IMR-90 (cell line): ENCODE results near the gene PSMD4. TPM values are rescaled to one million over a fixed set of nuclear protein-coding genes. Genes with fewer than 3 reads are reported as not detected.

ENCODE experiments used
- ATAC-seq: fragments of 200-7000 bp; cut with Tn5 transposase; 2 replicates; pipeline ENCODE4 v1.9.1; 2020; ENCODE audit warnings: low read depth, mild to moderate bottlenecking, moderate library complexity
- BruUV-seq: library from RNA; stranded (reverse); fragments of 400-500 nt; replicated peaks from 2 replicates; lab custom pipeline; 2021; lab: Mats Ljungman, UMichigan
- CTCF ChIA-PET: fragments of 300-600 bp; formaldehyde crosslinking; extraction: SDS; loops from one replicate; lab custom pipeline; 2021; ENCODE audit warnings: antibody characterized with exemption; lab: Yijun Ruan, JAX
- POLR2A ChIA-PET: fragments of 300-600 bp; sonication (Branson Sonifier 250); formaldehyde crosslinking; loops from one replicate; lab custom pipeline; 2022; ENCODE audit warnings: antibody characterized with exemption; ENCODE audit not compliant: unreplicated experiment; lab: Charles Lee
- DNase-seq: peaks from one replicate; pipeline ENCODE4 v3.0.0; 2013
- H2AFZ ChIP-seq: replicated peaks from 2 replicates; pipeline ENCODE3; 2013; ENCODE audit warnings: low read length, mild to moderate bottlenecking; ENCODE audit not compliant: poor library complexity
- H2AK5ac ChIP-seq: 2 replicates; pipeline ENCODE4 v1.6.1; 2013; ENCODE audit warnings: low read depth, low read length, inconsistent platforms
- H2AK9ac ChIP-seq: replicated peaks from 2 replicates; pipeline ENCODE3; 2013; ENCODE audit warnings: mild to moderate bottlenecking, low read depth, low read length, moderate library complexity; ENCODE audit not compliant: poor library complexity
- H2BK120ac ChIP-seq: 2 replicates; pipeline ENCODE4 v1.6.1; 2013; ENCODE audit warnings: low read depth, low read length, inconsistent platforms
- H2BK15ac ChIP-seq: 3 replicates; pipeline ENCODE4 v1.6.1; 2013; ENCODE audit warnings: low read depth, low read length, inconsistent platforms
- H2BK20ac ChIP-seq: 2 replicates; pipeline ENCODE4 v1.6.1; 2013; ENCODE audit warnings: low read depth, mild to moderate bottlenecking, inconsistent platforms, low read length, moderate library complexity
- H2BK5ac ChIP-seq: 2 replicates; pipeline ENCODE4 v1.6.1; 2013; ENCODE audit warnings: mild to moderate bottlenecking, low read depth, low read length, inconsistent platforms; ENCODE audit not compliant: poor library complexity, severe bottlenecking
- H3K14ac ChIP-seq: replicated peaks from 2 replicates; pipeline ENCODE4 v1.6.1; 2013; ENCODE audit warnings: low read depth, low read length, inconsistent platforms
- H3K18ac ChIP-seq: 2 replicates; pipeline ENCODE4 v1.6.1; 2013; ENCODE audit warnings: low read depth, low read length, control low read depth
- H3K23ac ChIP-seq: 2 replicates; pipeline ENCODE4 v1.6.1; 2013; ENCODE audit warnings: low read depth, low read length, inconsistent platforms
- H3K27ac ChIP-seq: 2 replicates; pipeline ENCODE4 v1.5.1; 2013; ENCODE audit warnings: mild to moderate bottlenecking, control low read depth, low read length; ENCODE audit not compliant: insufficient read depth
- H3K27me3 ChIP-seq: 2 replicates; pipeline ENCODE4 v1.6.1; 2013; ENCODE audit warnings: low read length; ENCODE audit not compliant: control insufficient read depth, insufficient read depth
- H3K36me3 ChIP-seq: 2 replicates; pipeline ENCODE4 v1.6.1; 2013; ENCODE audit warnings: low read length, mixed read lengths; ENCODE audit not compliant: control insufficient read depth, insufficient read depth
- H3K4ac ChIP-seq: 2 replicates; pipeline ENCODE4 v1.6.1; 2013; ENCODE audit warnings: low read depth, low read length, inconsistent platforms
- H3K4me1 ChIP-seq: 2 replicates; pipeline ENCODE4 v1.6.1; 2013; ENCODE audit warnings: low read length, mixed read lengths; ENCODE audit not compliant: control insufficient read depth, insufficient read depth
- H3K4me2 ChIP-seq: 2 replicates; pipeline ENCODE4 v1.6.1; 2013; ENCODE audit warnings: low read depth, mild to moderate bottlenecking, control low read depth, low read length, moderate library complexity
- H3K4me3 ChIP-seq: 2 replicates; pipeline ENCODE4 v1.5.1; 2013; ENCODE audit warnings: low read depth, mild to moderate bottlenecking, control low read depth, low read length, moderate library complexity; ENCODE audit not compliant: insufficient read depth
- H3K56ac ChIP-seq: 2 replicates; pipeline ENCODE4 v1.6.1; 2013; ENCODE audit warnings: low read length, inconsistent platforms; ENCODE audit not compliant: insufficient read depth; ENCODE audit errors: extremely low read depth
- H3K79me1 ChIP-seq, 2 experiments: 2 replicates each; pipeline ENCODE4 v1.6.1; 2013; ENCODE audit warnings: low read length in 2 of 2, inconsistent platforms in 1 of 2, low read depth in 1 of 2
- H3K9ac ChIP-seq: 2 replicates; pipeline ENCODE4 v1.6.1; 2013; ENCODE audit warnings: low read depth, low read length, control low read depth
- H3K9me1 ChIP-seq: 2 replicates; pipeline ENCODE4 v1.6.1; 2013; ENCODE audit warnings: low read length, inconsistent platforms; ENCODE audit not compliant: insufficient read depth
- H3K9me3 ChIP-seq: 2 replicates; pipeline ENCODE4 v1.6.1; 2013; ENCODE audit warnings: low read length; ENCODE audit not compliant: control insufficient read depth, insufficient read depth
- H4K20me1 ChIP-seq: 2 replicates; pipeline ENCODE4 v1.6.1; 2013; ENCODE audit warnings: low read length, inconsistent platforms; ENCODE audit not compliant: insufficient read depth
- H4K5ac ChIP-seq: 2 replicates; pipeline ENCODE4 v1.6.1; 2013; ENCODE audit warnings: mild to moderate bottlenecking, low read depth, low read length, control low read depth
- H4K8ac ChIP-seq, 2 experiments: 2 replicates each; pipeline ENCODE4 v1.6.1; 2013; ENCODE audit warnings: low read depth in 2 of 2, low read length in 2 of 2, control low read depth in 1 of 2, inconsistent platforms in 1 of 2
- H4K91ac ChIP-seq: 2 replicates; pipeline ENCODE4 v1.6.1; 2013; ENCODE audit warnings: low read depth, low read length, inconsistent platforms; ENCODE audit not compliant: insufficient read depth
- BHLHE40 ChIP-seq: fragments of 150-350 bp; IDR thresholded peaks from 2 replicates; pipeline ENCODE4 v1.6.1; 2016; ENCODE audit warnings: mild to moderate bottlenecking, low read depth, low read length
- POLR2A ChIP-seq: IDR thresholded peaks from 2 replicates; pipeline ENCODE4 v1.6.1; 2012; ENCODE audit warnings: mild to moderate bottlenecking, low read depth, low read length
- RAD21 ChIP-seq: IDR thresholded peaks from 2 replicates; pipeline ENCODE4 v1.6.1; 2012; ENCODE audit warnings: low read length, improper control_type of control experiment
- SMC3 ChIP-seq: fragments of 150-350 bp; IDR thresholded peaks from 2 replicates; pipeline ENCODE4 v1.6.1; 2016; ENCODE audit warnings: low read depth, mild to moderate bottlenecking, antibody characterized with exemption, low read length, moderate library complexity
- WGBS, 2 experiments: methylation state at CpG; one replicate each; pipeline versions ENCODE4 v1.1.5 to v1.1.7; 2013; ENCODE audit warnings: missing lambda C conversion rate in 2 of 2; ENCODE audit not compliant: insufficient read length in 1 of 2; ENCODE audit errors: extremely low coverage in 2 of 2; 5-methylcytosine and 5-hydroxymethylcytosine counted together
- dilution Hi-C: fragments of 300-500 bp; cut with HindIII; formaldehyde crosslinking; loops from one replicate; pipeline ENCODE4 v1.14.3; 2018; ENCODE audit warnings: low sequenced_read_pairs; ENCODE audit not compliant: unreplicated experiment
- in situ Hi-C: fragments of 300-500 bp; cut with MboI; formaldehyde crosslinking; loops from 3 replicates; pipeline ENCODE4 v1.14.3; 2019; ENCODE audit warnings: low sequenced_read_pairs, inconsistent platforms, mixed read lengths
- intact Hi-C: fragments of 100-400 bp; cut with micrococcal nuclease; formaldehyde crosslinking; loops from 2 replicates; pipeline ENCODE4 v1.10.0; 2022
- polyA plus RNA-seq, 3 experiments: library from polyadenylated mRNA; depleted of rRNA; stranded (reverse); fragments of >200 nt; gene quantifications; 2 replicates each; pipeline ENCODE4 v1.2.3, GENCODE V29; 2012; ENCODE audit warnings: low replicate concordance in 1 of 3
- total RNA-seq: library from RNA; depleted of rRNA; stranded (reverse); fragments of >200 nt; gene quantifications from 2 replicates; pipeline ENCODE4 v1.2.3, GENCODE V29; 2012
- TF ChIP-seq, protein P1 (sequence below): conservative IDR thresholded peaks from 2 replicates; pipeline ENCODE4 v1.5.1; 2012; ENCODE audit warnings: mild to moderate bottlenecking, low read depth, low read length, improper control_type of control experiment

The PSMD4 gene
- total and polyA plus RNA-seq, 2 of the 4 experiments (the other 2 are of a cell fraction) = 289 to 314 TPM

DNA sequence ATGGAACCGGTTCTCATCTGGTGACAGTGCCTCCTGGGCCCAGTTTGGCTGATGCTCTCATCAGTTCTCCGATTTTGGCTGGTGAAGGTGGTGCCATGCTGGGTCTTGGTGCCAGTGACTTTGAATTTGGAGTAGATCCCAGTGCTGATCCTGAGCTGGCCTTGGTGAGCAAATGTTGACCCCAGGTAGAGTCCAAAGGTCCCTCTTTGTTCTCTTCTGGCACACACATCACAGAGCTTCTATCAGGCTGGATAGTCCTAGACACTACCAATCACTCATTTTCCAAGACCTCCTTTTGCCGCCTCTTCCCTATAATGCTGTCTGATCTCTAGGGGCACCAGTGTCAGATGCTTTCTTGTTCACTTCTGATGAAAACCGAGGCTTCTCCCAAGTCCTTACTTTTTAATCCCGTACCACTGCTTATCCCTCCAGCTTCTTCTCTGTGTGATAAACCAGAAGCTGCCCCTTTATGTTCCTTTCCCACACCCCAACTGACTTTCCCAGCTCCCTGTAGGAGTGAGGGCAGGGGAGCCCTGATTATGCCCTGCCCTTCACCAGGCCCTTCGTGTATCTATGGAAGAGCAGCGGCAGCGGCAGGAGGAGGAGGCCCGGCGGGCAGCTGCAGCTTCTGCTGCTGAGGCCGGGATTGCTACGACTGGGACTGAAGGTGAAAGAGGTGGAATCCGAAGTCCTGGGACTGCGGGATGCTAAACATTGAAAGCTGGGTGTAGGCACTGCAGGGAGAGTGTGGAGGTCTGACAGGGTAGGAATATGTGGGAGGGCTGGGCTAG, 11.1 kb downstream of the PSMD4 start:
- Histone ChIP-seq H3K9ac (no peak overlapping the region), H2AFZ (no peak overlapping the region), H2BK20ac (no peak overlapping the region), H2AK9ac (no peak overlapping the region), H4K20me1 (no peaks in the 10 kb centered on the region), H4K8ac (no peak overlapping the region), H3K4me1 (no peaks in the 10 kb centered on the region), H3K23ac (no peak overlapping the region), H2AK5ac (no peak overlapping the region), H2BK120ac (no peak overlapping the region), H3K27me3 (no peaks in the 10 kb centered on the region), H3K14ac (no peak overlapping the region), H3K9me1 (no peaks in the 10 kb centered on the region), H2BK15ac (no peak overlapping the region), H3K79me1 (peaks cover 12 to 32% of the 10 kb centered on the region in 2 experiments), H4K91ac (no peak overlapping the region), H3K36me3 (peaks cover 51% of the 10 kb centered on the region), H4K5ac (no peak overlapping the region), H3K27ac (no peak overlapping the region), H3K4me2 (no peak overlapping the region), H3K9me3 (no peaks in the 10 kb centered on the region), H3K4ac (no peak overlapping the region), H3K4me3 (no peak overlapping the region), H3K18ac (no peak overlapping the region), H2BK5ac (no peak overlapping the region), H3K56ac (no peak overlapping the region)
- intact Hi-C loops (no loop called here), dilution Hi-C loops (no loop called here), in situ Hi-C loops (no loop called here)
- DNase-seq = no peak
- WGBS, 2 experiments = 85% methylated on average over 4 of the region's 14 CpGs; no CpG with 5 or more reads in 1 of the 2 experiments
- no TSS peak for BruUV-seq
- ATAC-seq = no peak
- no peak for TF ChIP-seq POLR2A
- TF ChIP-seq RAD21 = no peak
- TF ChIP-seq, protein P1, sequence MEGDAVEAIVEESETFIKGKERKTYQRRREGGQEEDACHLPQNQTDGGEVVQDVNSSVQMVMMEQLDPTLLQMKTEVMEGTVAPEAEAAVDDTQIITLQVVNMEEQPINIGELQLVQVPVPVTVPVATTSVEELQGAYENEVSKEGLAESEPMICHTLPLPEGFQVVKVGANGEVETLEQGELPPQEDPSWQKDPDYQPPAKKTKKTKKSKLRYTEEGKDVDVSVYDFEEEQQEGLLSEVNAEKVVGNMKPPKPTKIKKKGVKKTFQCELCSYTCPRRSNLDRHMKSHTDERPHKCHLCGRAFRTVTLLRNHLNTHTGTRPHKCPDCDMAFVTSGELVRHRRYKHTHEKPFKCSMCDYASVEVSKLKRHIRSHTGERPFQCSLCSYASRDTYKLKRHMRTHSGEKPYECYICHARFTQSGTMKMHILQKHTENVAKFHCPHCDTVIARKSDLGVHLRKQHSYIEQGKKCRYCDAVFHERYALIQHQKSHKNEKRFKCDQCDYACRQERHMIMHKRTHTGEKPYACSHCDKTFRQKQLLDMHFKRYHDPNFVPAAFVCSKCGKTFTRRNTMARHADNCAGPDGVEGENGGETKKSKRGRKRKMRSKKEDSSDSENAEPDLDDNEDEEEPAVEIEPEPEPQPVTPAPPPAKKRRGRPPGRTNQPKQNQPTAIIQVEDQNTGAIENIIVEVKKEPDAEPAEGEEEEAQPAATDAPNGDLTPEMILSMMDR = no peak
- no peak for TF ChIP-seq SMC3
- no peak for TF ChIP-seq BHLHE40
- POLR2A ChIA-PET = no interaction called here
- CTCF ChIA-PET = no interaction called here
